ENCODE measurements around the gene PTPRC.
A peak's percentile ranks its signal among the peaks of the same experiment; 100 is the strongest.

Gene PTPRC

GRCh38 chr1:198606020-198606438, 32.8 kb upstream of the PTPRC start:
- H3K4me1 Mint-ChIP-seq (ENCODE audit: low read depth in 2 of 2) = peaks cover 22 to 37% of the 10 kb centered on the region in 2 donors
- H3K27ac Mint-ChIP-seq = no peak overlapping the region
- H3K4me3 Mint-ChIP-seq = no peak overlapping the region
- peaks cover 0 to 3% of the 10 kb centered on the region in 2 donors for H3K9me3 Mint-ChIP-seq
- no peaks in the 10 kb centered on the region for H3K36me3 Mint-ChIP-seq (ENCODE audit: insufficient read depth)
- DNase-seq (no peak), ATAC-seq (replicated peaks) (no peak)
- no peaks in the 10 kb centered on the region for H3K27me3 Mint-ChIP-seq

- Mint-ChIP-seq H3K27me3 (no peaks in the 10 kb centered on the region), H3K9me3 (no peaks in the 10 kb centered on the region), H3K36me3 (ENCODE audit: insufficient read depth) (no peaks in the 10 kb centered on the region), H3K27ac (no peak overlapping the region), H3K4me1 (ENCODE audit: low read depth in 2 of 2) (peaks cover 30 to 36% of the 10 kb centered on the region in 2 donors), H3K4me3 (no peak overlapping the region)
- ATAC-seq (replicated peaks) (no peak), DNase-seq (no peak)
Observed at GRCh38 chr1:198607714-198608113, 31.1 kb upstream of the PTPRC start.

DNA sequence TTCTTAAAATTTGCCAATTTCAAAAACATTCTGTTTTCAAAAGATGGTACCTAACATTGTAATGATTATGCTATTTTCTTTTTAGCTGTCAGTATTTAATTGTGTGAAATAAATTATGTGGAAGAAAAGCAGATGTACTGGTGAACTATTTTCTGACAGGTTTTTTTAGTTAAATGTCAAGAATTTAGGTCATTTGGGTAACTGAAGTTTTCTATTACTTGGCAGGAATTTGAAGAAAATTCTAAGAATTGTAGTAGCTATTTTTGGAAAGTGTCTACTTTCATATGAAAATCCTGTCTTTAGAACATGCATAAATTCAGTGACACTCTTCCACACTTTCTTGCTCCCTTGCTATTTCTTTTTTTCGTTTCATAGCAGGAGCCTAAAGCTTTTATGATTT, 28.5 kb upstream of the PTPRC start:
- H3K27ac Mint-ChIP-seq = peak overlapping the region; percentile 99
- H3K9me3 Mint-ChIP-seq = no peaks in the 10 kb centered on the region
- H3K4me3 Mint-ChIP-seq = peak overlapping the region; percentile 81 to 91
- no peak for DNase-seq
- no peaks in the 10 kb centered on the region for H3K27me3 Mint-ChIP-seq
- peaks cover 17% of the 10 kb centered on the region for H3K36me3 Mint-ChIP-seq (ENCODE audit: insufficient read depth)
- peaks cover 45 to 52% of the 10 kb centered on the region in 2 donors for H3K4me1 Mint-ChIP-seq (ENCODE audit: low read depth in 2 of 2)
- no peak for ATAC-seq (replicated peaks)

GRCh38 chr1:198611219-198611618, 27.6 kb upstream of the PTPRC start:
- peaks cover 49 to 61% of the 10 kb centered on the region in 2 donors for H3K4me1 Mint-ChIP-seq (ENCODE audit: low read depth in 2 of 2)
- H3K9me3 Mint-ChIP-seq = no peaks in the 10 kb centered on the region
- peaks cover 20% of the 10 kb centered on the region for H3K36me3 Mint-ChIP-seq (ENCODE audit: insufficient read depth)
- peak overlapping the region; percentile 81 to 91 for H3K4me3 Mint-ChIP-seq
- no peak for ATAC-seq (replicated peaks)
- no peaks in the 10 kb centered on the region for H3K27me3 Mint-ChIP-seq
- H3K27ac Mint-ChIP-seq = peak overlapping the region; percentile 99
- DNase-seq = no peak

GRCh38 chr1:198612471-198613260, 26.2 kb upstream of the PTPRC start:
- H3K4me3 Mint-ChIP-seq = peak overlapping the region; percentile 81 to 91
- H3K4me1 Mint-ChIP-seq (ENCODE audit: low read depth in 2 of 2) = peaks cover 54 to 61% of the 10 kb centered on the region in 2 donors
- no peaks in the 10 kb centered on the region for H3K9me3 Mint-ChIP-seq
- peaks cover 20% of the 10 kb centered on the region for H3K36me3 Mint-ChIP-seq (ENCODE audit: insufficient read depth)
- DNase-seq (no peak), ATAC-seq (replicated peaks) (peak; percentile 43)
- no peaks in the 10 kb centered on the region for H3K27me3 Mint-ChIP-seq
- H3K27ac Mint-ChIP-seq = peak overlapping the region; percentile 99

GRCh38 chr1:198617406-198617805, 21.4 kb upstream of the PTPRC start:
- ATAC-seq (replicated peaks) = no peak
- no peak for DNase-seq
- Mint-ChIP-seq H3K36me3 (ENCODE audit: insufficient read depth) (peaks cover 32% of the 10 kb centered on the region), H3K4me1 (ENCODE audit: low read depth in 2 of 2) (peaks cover 63 to 71% of the 10 kb centered on the region in 2 donors), H3K27me3 (no peaks in the 10 kb centered on the region), H3K4me3 (no peak overlapping the region), H3K27ac (peak overlapping the region; percentile 36 to 99), H3K9me3 (no peaks in the 10 kb centered on the region)

GRCh38 chr1:198619375-198620140, 19.3 kb upstream of the PTPRC start:
- no peaks in the 10 kb centered on the region for H3K27me3 Mint-ChIP-seq
- H3K36me3 Mint-ChIP-seq (ENCODE audit: insufficient read depth) = peaks cover 19% of the 10 kb centered on the region
- peak overlapping the region; percentile 17 to 81 for H3K4me3 Mint-ChIP-seq
- peaks cover 51 to 70% of the 10 kb centered on the region in 2 donors for H3K4me1 Mint-ChIP-seq (ENCODE audit: low read depth in 2 of 2)
- H3K27ac Mint-ChIP-seq = peak overlapping the region; percentile 87 to 88
- ATAC-seq (replicated peaks) = no peak
- no peak for DNase-seq
- H3K9me3 Mint-ChIP-seq = no peaks in the 10 kb centered on the region

DNA sequence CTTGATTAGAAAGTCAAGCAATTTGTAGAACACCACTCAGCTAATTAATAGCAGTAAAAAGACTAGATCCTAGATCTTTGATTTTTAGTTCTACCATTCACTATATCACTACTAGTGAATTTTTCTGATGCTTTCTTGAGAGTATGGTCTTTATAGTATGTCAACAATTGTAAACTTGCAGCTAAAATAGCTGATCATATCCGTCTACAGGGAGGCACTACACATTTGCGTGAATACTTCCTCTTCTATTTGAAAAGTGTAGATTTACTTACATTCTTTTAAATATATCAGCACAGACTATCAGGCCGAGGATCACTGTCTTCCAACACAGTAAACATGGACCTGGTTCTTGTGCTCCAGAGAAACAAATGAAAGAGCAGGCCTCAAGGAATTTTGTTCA, 18.6 kb upstream of the PTPRC start:
- peaks cover 52 to 69% of the 10 kb centered on the region in 2 donors for H3K4me1 Mint-ChIP-seq (ENCODE audit: low read depth in 2 of 2)
- H3K4me3 Mint-ChIP-seq = peak overlapping the region; percentile 62 to 81
- H3K9me3 Mint-ChIP-seq = no peaks in the 10 kb centered on the region
- ATAC-seq (replicated peaks) (no peak), DNase-seq (no peak)
- peak overlapping the region; percentile 87 to 88 for H3K27ac Mint-ChIP-seq
- H3K36me3 Mint-ChIP-seq (ENCODE audit: insufficient read depth) = peaks cover 15% of the 10 kb centered on the region
- no peaks in the 10 kb centered on the region for H3K27me3 Mint-ChIP-seq

GRCh38 chr1:198620951-198621824, 17.7 kb upstream of the PTPRC start:
- DNase-seq (peak; percentile 57 to 69 (median 62)), ATAC-seq (replicated peaks) (peak; percentile 74)
- H3K9me3 Mint-ChIP-seq = peaks cover 0 to 4% of the 10 kb centered on the region in 2 donors
- H3K36me3 Mint-ChIP-seq (ENCODE audit: insufficient read depth) = peaks cover 12% of the 10 kb centered on the region
- H3K27me3 Mint-ChIP-seq = no peaks in the 10 kb centered on the region
- peaks cover 51 to 67% of the 10 kb centered on the region in 2 donors for H3K4me1 Mint-ChIP-seq (ENCODE audit: low read depth in 2 of 2)
- peak overlapping the region; percentile 62 to 81 for H3K4me3 Mint-ChIP-seq
- peak overlapping the region; percentile 87 to 88 for H3K27ac Mint-ChIP-seq

GRCh38 chr1:198622001-198622400, 16.8 kb upstream of the PTPRC start:
- DNase-seq = no peak
- Mint-ChIP-seq H3K27ac (peak overlapping the region; percentile 87 to 88), H3K4me3 (peak overlapping the region; percentile 62 to 81), H3K9me3 (peaks cover 0 to 12% of the 10 kb centered on the region in 2 donors), H3K36me3 (ENCODE audit: insufficient read depth) (peaks cover 19% of the 10 kb centered on the region), H3K4me1 (ENCODE audit: low read depth in 2 of 2) (peaks cover 59 to 74% of the 10 kb centered on the region in 2 donors), H3K27me3 (no peaks in the 10 kb centered on the region)
- ATAC-seq (replicated peaks) = no peak

DNA sequence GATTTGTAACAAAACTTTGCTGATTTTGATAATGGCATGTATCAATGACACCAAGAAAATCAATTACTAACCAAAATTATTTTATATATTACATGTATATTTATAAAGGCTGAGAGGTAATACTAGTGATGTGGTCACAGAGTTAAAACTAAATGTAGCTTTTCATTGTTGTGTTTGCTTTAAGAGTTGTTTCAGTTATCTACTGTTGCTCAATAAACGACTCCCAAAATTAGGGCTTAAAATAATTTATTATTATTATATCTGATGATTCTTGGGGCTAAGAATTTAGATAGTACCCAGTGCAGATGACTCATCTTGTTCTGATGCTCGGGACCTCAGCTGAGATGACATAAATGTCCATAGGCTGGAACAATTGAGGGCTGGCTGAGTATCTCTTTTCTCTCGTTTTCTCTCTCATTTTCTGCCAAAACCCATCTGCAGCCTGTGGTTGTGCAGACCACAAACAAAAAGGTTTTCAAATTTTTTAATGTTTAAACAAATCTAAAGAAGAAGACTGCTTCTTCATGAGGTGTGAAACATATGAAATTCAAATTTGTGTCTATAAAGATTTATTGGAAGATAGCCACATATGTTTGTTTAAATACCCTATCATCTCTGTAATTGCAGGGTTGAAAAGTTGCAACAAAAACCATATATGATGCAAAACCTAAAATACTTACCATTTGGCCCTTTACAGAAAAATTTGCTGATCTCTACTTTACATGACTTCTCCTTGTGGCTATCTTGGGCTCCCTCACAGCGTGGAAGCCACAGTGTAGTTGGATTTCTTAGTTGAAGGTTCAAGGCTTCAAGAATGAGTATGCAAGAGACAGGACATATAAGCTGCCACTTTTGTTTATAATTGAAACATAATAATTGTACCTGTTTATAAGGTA, 14.8 kb upstream of the PTPRC start:
- Mint-ChIP-seq H3K9me3 (peaks cover 0 to 13% of the 10 kb centered on the region in 2 donors), H3K27ac (peak overlapping the region; percentile 39 to 88), H3K27me3 (no peaks in the 10 kb centered on the region), H3K36me3 (ENCODE audit: insufficient read depth) (peaks cover 22% of the 10 kb centered on the region), H3K4me3 (peak overlapping the region; percentile 48 to 61), H3K4me1 (ENCODE audit: low read depth in 2 of 2) (peaks cover 60 to 80% of the 10 kb centered on the region in 2 donors)
- DNase-seq (no peak), ATAC-seq (replicated peaks) (no peak)

DNA sequence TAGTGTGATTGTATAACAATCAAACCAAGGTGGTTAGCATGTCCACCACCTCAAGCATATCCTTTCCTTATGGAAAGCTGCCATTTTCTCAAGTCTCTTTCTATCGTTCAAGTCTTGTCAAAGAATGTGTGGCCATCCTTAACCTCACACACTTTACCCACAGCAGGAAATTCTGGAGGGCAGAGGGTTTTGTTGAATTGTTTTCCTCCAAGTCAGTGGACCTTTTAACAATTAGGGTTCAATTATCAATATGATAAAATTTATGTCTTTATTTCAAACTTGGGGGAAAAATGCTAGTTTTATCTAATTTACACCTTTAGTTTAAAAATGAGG, 14.2 kb upstream of the PTPRC start:
- DNase-seq (no peak), ATAC-seq (replicated peaks) (no peak)
- H3K27ac Mint-ChIP-seq = peak overlapping the region in 1 of 2 donors; percentile 88
- H3K9me3 Mint-ChIP-seq = peaks cover 0 to 13% of the 10 kb centered on the region in 2 donors
- H3K4me1 Mint-ChIP-seq (ENCODE audit: low read depth in 2 of 2) = peaks cover 60 to 80% of the 10 kb centered on the region in 2 donors
- peaks cover 24% of the 10 kb centered on the region for H3K36me3 Mint-ChIP-seq (ENCODE audit: insufficient read depth)
- no peaks in the 10 kb centered on the region for H3K27me3 Mint-ChIP-seq
- H3K4me3 Mint-ChIP-seq = peak overlapping the region; percentile 48 to 61

Measured in effector memory CD8-positive, alpha-beta T cell (primary cell).